HT-29 (cell line): ENCODE results near the gene RNF222. TPM values are rescaled to one million over a fixed set of nuclear protein-coding genes. Genes with fewer than 3 reads are reported as not detected.
"Not testable (repeated sequence)": the region's sequence is repeated elsewhere in the genome, so short reads cannot be mapped to it uniquely, and the experiment has no call there.

ENCODE experiments used
- DNase-seq: peaks from one replicate; pipeline ENCODE4 v3.0.0-alpha.2; 2015; ENCODE audit warnings: low spot score
- total RNA-seq: library from RNA; depleted of rRNA; stranded (reverse); fragments of >200 nt; shearing (Covaris generic); gene quantifications from 2 replicates; pipeline ENCODE4 v1.2.3, GENCODE V29; 2014

Gene RNF222
- total RNA-seq, 1 experiment from 2014 or later: not detected

DNA sequence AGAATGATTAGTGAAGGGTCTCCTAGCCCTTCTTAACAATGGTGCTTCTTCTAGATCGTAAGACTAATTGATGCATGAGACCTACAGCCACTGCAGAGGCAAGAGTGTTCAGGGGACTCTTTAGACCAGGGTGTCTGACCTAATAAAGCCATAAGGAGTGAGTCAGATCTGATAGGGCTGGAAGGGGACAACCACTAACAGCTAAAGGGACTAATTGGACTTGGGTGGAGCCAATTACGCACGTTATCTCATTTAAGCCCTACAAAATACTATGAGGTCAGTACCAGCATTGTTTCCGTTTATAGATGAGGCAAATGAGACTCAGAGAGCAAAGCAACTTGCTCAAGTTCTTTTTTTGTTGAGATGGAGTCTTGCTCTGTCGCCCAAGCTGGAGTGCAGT lies 14.5 kb upstream of the RNF222 start:
- no peak for DNase-seq

DNA sequence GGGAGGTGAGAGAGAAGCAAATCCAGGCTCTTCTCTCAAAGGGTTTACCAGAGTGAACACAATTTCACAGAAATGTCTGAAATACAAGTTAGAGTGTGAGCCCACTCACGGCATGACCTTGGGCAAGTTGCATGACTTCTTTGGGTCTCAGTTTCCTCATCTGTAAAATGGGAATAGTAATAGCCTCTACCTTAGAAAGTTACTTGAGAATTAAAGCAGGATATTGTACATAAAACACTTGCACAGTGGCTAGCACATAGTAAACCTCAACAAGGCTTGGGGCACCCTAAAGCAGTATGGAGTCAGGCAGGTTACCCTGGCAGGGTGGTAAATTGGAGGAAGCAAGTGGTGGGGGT lies 13.2 kb upstream of the RNF222 start:
- no peak for DNase-seq

DNA sequence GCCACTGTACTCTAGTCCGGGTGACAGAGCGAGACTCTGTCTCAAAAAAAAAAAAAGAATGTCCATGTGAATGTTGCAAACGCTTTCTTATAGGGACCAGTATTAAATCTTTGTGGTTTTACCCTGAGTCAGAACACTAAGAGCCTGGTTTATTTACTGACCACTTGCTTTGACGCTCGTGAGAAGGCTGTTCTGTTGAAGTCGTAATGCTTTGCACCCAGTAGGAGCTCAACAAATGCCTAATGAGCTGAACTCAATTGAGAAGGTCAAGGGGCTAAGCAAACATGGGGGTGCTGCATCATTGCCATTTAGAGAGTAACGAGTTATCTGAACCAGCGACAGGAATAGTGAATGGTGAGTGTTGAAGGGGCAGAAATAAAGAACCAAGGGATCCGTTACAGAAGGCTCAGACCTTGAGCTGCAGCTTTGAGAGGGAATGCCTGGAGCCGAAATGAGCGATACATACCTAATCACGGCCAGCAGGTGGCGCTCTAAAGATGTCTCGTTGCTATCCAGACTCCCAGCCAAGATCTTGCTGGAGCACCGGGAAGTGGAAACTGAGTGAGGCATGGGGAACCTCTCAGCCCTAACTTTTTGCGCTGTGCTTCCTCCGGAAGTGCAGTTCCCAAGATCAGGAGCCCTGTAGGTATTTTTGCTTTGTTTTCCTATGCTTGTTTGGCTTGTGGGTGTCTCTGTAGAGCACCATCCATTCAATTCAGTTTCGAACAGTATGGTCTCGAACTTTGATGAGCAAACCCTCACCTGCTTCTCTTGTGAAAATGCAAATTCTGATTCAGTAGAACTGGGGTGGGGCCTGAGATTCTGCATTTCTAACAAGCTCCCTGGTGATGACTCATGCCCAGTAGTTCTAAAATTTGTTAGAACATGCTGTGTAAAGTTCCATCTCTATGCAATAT lies 12.6 kb upstream of the RNF222 start:
- DNase-seq: peak; percentile 86

DNA sequence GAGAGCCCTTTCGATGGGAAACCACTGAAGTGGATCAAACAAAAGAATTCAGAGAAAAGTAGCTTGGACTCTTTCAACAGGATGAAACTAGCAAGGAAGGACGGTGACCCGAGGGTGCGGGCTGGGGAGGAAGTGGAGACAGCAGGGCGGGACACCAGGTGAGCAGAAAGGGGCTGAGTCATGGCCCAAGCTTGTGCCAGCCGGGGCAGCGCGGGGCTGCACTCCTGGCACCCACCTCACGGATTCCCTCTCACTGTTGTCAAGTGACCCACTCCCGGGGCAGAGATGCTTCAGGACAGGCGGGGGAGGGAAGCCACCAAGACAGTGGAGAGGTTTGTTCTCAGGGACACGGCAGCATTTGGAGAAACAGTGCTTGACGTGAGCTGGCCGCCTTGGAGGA lies 10.7 kb upstream of the RNF222 start:
- DNase-seq: peak; percentile 79

DNA sequence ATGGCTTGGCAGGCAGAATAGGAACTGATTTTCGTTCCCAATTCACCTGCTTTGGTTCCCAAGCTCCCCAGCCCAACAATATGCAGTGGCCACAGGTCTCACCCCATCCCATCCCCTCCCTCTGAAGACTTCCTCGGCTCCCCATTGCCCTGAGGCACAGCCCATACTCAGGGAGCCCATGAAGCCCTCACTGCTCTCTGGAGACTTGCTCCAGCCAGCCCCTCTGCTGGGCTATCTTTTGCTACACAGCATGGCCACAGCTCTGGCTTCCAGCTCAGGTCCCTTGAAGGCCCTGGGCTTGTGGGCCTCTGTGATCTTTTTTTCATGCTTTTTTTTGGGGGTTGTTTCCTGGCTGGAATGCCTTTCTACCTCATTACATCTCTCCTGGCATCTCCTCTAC lies 8.5 kb upstream of the RNF222 start:
- no peak for DNase-seq

DNA sequence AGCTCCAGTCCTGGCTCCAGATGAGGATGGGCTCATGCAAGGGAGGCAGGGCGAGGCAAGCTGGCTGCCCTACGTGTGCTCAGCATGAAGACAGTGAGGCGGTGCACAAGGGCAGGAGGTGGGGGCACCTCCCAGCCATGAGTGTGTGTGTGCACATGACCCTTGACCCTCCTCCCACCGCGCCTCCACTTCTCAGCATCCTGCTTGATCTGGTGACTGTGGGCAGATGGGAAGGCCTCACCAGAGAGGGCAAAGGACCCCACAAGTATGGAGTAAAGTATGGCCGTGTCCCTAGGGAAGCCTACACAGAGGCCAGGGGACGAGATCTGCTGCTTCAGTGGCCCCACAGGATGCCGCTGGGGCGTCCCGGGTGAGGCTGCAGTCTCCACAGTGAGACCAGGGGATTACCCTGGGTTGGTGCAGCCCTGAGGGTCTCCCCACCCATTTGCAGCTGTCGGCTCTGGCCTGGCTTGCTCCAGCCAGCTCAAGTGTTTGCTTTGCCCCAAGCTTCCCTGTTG lies 7.9 kb upstream of the RNF222 start:
- no peak for DNase-seq

DNA sequence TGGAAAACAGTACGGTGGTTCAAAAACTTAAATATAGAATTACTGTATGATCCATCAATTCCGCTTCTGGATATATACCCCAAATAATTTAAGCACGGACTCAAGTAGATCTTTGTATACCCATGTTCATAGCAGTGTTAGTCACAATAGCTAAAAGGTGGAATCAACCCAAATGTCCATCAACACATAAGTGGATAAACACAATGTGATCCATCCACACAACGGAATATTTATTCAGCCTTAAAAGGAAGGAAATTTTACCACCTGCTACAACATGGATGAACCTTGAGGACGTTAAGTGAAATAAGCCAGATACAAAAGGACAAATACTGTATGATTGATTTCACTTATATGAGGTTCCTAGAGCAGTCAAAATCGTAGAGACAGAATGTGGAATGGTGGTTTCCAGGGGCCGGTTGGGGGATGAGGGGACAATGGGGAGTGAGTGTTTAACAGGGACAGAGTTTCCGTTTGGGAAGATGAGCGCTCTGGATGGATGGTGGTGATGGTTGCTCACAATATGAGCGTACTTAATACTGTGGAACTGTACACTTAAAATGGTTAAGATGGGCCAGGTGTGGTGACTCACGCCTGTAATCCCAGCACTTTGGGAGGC lies 5.4 kb upstream of the RNF222 start:
- DNase-seq: no peak

DNA sequence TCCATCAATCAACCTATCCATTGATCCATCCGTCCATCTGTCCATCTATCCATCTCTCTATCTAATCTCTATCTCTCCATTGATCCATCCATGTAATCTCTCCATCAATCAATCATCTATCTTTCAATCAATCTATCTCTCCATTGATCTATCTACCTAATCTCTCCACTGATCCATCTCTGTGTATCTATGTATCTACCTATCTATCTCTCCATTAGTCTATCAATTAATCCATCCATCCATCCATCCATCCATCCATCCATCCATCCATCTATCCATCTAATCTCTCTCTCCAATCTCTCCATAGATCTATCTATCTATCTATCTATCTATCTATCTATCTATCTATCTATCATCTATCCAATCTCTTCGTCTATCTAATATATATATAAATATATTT lies 3.5 kb upstream of the RNF222 start:
- DNase-seq: no peak

DNA sequence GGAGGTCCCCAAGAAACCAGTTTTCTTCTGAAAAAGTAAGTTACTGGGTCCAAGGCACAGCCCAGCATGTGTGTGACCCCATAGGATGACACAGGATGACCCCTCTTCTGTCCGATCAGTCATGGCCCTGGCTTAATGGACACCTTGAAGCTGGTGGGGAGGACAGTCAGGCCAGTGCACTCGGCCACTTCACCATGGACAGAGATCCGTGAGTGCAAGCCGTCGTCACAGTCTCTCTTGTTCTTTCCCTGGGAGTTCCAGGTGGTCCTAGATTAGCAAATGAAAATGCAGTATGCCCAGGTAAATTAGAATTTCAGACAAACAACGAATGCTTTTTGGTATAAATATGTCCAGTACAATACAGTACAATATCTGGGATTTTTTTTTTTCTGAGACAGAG lies 1.4 kb upstream of the RNF222 start:
- DNase-seq: no peak

DNA sequence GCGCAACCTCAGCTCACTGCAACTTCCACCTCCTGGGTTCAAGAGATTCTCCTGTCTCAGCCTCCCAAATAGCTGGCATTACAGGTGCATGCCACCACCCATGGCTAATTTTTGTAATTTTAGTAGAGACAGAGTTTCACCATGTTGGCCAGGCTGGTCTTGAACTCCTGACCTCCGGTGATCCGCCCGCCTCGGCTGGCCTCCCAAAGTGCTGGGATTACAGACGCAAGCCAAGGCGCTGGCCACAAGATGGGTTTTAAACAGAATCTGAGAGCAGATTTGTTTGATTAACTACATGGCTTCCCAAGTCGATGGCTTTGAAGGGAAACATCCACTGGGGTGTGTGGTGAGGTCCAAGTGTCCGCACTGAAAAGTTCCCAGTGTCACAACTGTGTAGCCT lies 3.1 kb downstream of the RNF222 start:
- not testable (repeated sequence) for DNase-seq

GRCh38 chr17:8393470-8394231 lies 4.0 kb downstream of the RNF222 start:
- DNase-seq: no peak

- DNase-seq: no peak
These were observed 4.8 kb downstream of the RNF222 start for GRCh38 chr17:8392674-8393469.

GRCh38 chr17:8392274-8392673 lies 5.4 kb downstream of the RNF222 start:
- no peak for DNase-seq

DNA sequence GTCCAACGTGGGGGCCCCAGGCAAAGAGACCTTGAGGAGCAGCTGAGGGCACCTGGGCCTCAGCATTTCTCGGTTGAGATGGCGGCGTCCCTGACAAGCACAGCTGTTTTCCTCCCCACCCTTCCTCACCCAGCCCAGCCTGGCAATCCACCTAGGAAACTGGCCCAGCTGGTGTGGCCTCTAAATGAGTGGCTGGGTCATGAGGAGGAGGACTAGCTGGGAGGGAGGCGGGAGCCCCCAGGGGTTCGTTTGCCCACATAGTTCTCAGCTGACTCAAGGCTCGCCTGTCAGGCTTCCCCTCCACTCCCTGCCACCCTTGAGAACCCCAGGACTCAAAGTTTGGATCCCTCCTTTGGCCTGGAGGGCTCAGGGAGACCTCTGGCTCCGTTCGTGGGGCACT lies 5.9 kb downstream of the RNF222 start:
- no peak for DNase-seq

DNA sequence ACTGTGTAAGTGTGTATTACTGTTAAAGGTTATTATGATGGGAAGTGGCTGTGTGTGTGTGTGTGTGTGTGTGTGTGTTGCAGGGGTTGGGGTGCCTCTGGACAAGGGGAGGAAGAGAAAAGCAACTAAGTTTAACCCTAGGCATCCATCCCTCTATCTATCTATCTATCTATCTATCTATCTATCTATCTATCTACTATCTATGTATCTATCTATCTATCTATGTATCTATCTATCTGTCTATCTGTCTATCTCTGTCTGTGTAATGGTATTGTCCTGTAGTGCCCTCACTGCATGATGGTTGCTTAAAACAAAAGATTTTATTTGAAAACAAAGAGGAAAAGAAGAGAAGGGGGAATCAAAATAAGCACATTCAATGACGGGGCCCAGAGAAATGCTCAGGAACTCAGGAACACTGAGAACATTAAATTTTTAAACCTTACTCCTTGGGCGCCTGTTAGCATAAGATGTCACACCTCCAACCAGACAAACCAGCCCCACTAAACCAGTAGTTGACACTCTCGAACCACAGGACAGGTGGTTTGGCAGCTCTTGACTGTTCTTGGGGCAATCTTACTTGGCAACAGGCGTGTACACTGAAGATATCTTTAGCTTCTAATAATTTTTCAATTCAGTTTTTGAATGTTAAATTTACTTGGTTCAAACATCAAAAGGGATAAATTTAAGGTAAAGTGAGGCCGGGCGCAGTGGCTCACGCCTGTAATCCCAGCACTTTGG lies 9.5 kb downstream of the RNF222 start:
- no peak for DNase-seq

DNA sequence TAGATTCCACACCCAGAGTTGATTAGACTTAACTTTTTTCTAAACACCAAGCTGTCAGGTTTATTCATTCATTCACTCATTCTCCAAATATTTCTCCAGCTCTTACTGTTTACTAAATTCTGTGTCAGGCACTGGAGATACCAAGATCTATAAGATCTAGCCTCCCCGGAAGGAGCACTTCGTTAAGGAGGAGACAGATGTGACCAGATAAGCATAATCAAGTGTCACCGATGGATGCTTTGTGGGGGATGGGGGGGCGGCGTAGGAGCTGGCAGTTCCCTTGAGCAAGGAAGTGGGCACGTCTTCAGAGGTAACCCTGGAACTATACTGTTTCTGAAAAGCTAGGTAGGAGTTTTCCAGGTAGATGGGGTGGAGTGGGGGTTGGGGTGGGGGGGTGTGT lies 10.8 kb downstream of the RNF222 start:
- no peak for DNase-seq

DNA sequence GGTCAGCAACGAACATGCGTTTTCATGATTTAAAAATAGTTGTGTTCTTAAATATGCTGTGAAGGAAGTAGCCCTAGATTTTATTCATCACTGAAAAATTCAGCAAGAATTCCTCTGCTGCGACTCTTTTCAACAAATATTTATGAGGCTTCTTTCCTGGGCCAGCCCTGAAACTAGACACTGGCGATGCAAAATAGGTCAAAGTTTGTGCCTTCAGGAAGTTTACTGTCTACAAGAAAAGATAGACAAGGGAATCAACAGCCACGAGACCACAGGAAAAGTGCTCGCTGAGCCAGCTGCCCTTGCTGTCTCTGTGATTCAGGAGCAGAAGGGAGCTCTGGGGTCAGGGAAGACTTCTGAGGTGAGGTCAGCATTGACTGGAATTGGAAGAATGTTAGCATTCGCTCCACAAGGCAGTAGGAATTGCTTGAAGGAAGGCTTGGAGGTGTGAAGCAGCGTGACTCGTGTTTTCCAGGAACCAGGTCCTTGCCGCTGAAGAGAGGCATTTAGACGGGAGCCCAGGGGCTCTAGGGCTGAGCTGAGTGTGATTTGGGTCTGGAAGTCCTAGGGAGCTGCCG lies 12.7 kb downstream of the RNF222 start:
- DNase-seq: no peak

- DNase-seq: peak; percentile 97
These were observed 14.3 kb downstream of the RNF222 start, which contains the start of gene RPL26 for GRCh38 chr17:8383143-8383822. RPL26 (minus strand) TSS chr17:8383193; CDS start chr17:8382310, 883 bp downstream.

- no peak for DNase-seq
These were observed 14.8 kb downstream of the RNF222 start for GRCh38 chr17:8382880-8383142.
